SK-N-SH (cell line): ENCODE data around the gene MRPL41. TPM values are rescaled to one million over a fixed set of nuclear protein-coding genes. Genes with fewer than 3 reads are reported as not detected.

Source experiments
- CTCF ChIA-PET: fragments of 300-600, 350-600 bp; formaldehyde crosslinking; extraction: SDS; loops from one replicate; lab custom pipeline; 2021; lab: Yijun Ruan, JAX
- POLR2A ChIA-PET: fragments of 350-600 bp; sonication (Branson Sonifier 250); formaldehyde crosslinking; extraction: SDS; loops from one replicate; lab custom pipeline; 2020; ENCODE audit warnings: antibody characterized with exemption, inconsistent platforms; lab: Yijun Ruan, JAX
- DNase-seq: peaks from one replicate; pipeline ENCODE4 v3.0.0; 2012
- H2AFZ ChIP-seq: fragments of 200-600 bp; sonication (generic); 2 replicates; pipeline ENCODE4 v1.8.1; 2016; ENCODE audit warnings: antibody characterized with exemption, mild to moderate bottlenecking, low read depth
- H3F3A ChIP-seq: fragments of 200-600 bp; sonication (generic); replicated peaks from 2 replicates; pipeline ENCODE3; 2016; ENCODE audit warnings: antibody characterized with exemption, mild to moderate bottlenecking; ENCODE audit not compliant: insufficient read depth
- H3K27ac ChIP-seq, 2 experiments: fragments of 200-500 bp in 1 of 2; fragments of 200-600 bp in 1 of 2; sonication (Bioruptor generic) in 1 of 2; sonication (generic), shearing (Covaris generic) in 1 of 2; 2 replicates each; pipeline versions ENCODE4 v1.5.1 to v1.6.1; 2014 to 2016; ENCODE audit warnings: low read depth in 2 of 2, inconsistent platforms in 1 of 2, low read length in 1 of 2, mild to moderate bottlenecking in 1 of 2, mixed read lengths in 1 of 2
- H3K27me3 ChIP-seq: fragments of 200-600 bp; sonication (generic), shearing (Covaris generic); 2 replicates; pipeline ENCODE4 v1.6.1; 2016; ENCODE audit warnings: mixed run types; ENCODE audit not compliant: insufficient read depth
- H3K36me3 ChIP-seq, 2 experiments: fragments of 200-500 bp in 1 of 2; fragments of 200-600 bp in 1 of 2; sonication (Bioruptor generic) in 1 of 2; sonication (generic) in 1 of 2; replicated peaks in 1 of 2; 2 replicates each; pipeline versions ENCODE3 to v1.5.1; 2014 to 2016; ENCODE audit warnings: low read length in 1 of 2, mild to moderate bottlenecking in 1 of 2; ENCODE audit not compliant: insufficient read depth in 2 of 2, control insufficient read depth in 1 of 2
- H3K4me1 ChIP-seq, 2 experiments: fragments of 200-500 bp in 1 of 2; fragments of 200-600 bp in 1 of 2; sonication (Bioruptor generic) in 1 of 2; sonication (generic), shearing (Covaris generic) in 1 of 2; 2 replicates each; pipeline versions ENCODE4 v1.5.1 to v1.6.1; 2014 to 2016; ENCODE audit warnings: low read depth in 1 of 2, low read length in 1 of 2, mixed run types in 1 of 2; ENCODE audit not compliant: insufficient read depth in 2 of 2, control insufficient read depth in 1 of 2
- H3K4me2 ChIP-seq: fragments of 200-600 bp; sonication (generic), shearing (Covaris generic); 2 replicates; pipeline ENCODE4 v1.6.1; 2017; ENCODE audit warnings: mixed run types
- H3K4me3 ChIP-seq, 2 experiments: fragments of 200-500 bp in 1 of 2; fragments of 200-600 bp in 1 of 2; sonication (Bioruptor generic) in 1 of 2; sonication (generic), shearing (Covaris generic) in 1 of 2; 2 replicates each; pipeline versions ENCODE4 v1.5.1 to v1.8.1; 2014 to 2016; ENCODE audit warnings: low read depth in 2 of 2, inconsistent platforms in 1 of 2, low read length in 1 of 2, mild to moderate bottlenecking in 1 of 2, mixed read lengths in 1 of 2, moderate library complexity in 1 of 2
- H3K79me2 ChIP-seq: fragments of 200-600 bp; sonication (generic); 2 replicates; pipeline ENCODE4 v1.8.1; 2017; ENCODE audit warnings: mild to moderate bottlenecking; ENCODE audit not compliant: insufficient read depth
- H3K9ac ChIP-seq: fragments of 200-600 bp; sonication (generic); 2 replicates; pipeline ENCODE4 v1.6.1; 2017; ENCODE audit warnings: mixed run types
- H3K9me2 ChIP-seq: fragments of 200-600 bp; sonication (generic); 2 replicates; pipeline ENCODE4 v1.6.1; 2017; ENCODE audit warnings: mixed run types
- H3K9me3 ChIP-seq: fragments of 200-600 bp; sonication (generic); 2 replicates; pipeline ENCODE4 v1.6.1; 2017; ENCODE audit warnings: mixed run types, mild to moderate bottlenecking, moderate library complexity
- H4K20me1 ChIP-seq: fragments of 200-600 bp; sonication (generic); 2 replicates; pipeline ENCODE4 v1.6.1; 2017; ENCODE audit warnings: mild to moderate bottlenecking, mixed run types; ENCODE audit not compliant: insufficient read depth
- CHD2 ChIP-seq: fragments of 150-350 bp; IDR thresholded peaks from 2 replicates; pipeline ENCODE4 v1.6.1; 2018; ENCODE audit warnings: low read length; ENCODE audit not compliant: partially characterized antibody
- EZH2phosphoT487 ChIP-seq: fragments of 200-600 bp; sonication (generic); IDR thresholded peaks from 2 replicates; pipeline ENCODE4 v1.6.1; 2017; ENCODE audit warnings: low read depth, mixed run types, mild to moderate bottlenecking, antibody characterized with exemption, moderate library complexity, borderline replicate concordance
- FOXJ3 ChIP-seq: sonication (generic); formaldehyde crosslinking; IDR thresholded peaks from 2 replicates; pipeline ENCODE4 v1.5.1; 2020; ENCODE audit warnings: mild to moderate bottlenecking, missing genetic modification reagents
- JUND ChIP-seq: IDR thresholded peaks from 2 replicates; pipeline ENCODE4 v1.4.0; 2012
- RAD21 ChIP-seq: IDR thresholded peaks from 2 replicates; pipeline ENCODE4 v1.6.1; 2012; ENCODE audit warnings: mild to moderate bottlenecking, low read length
- RFX5 ChIP-seq: IDR thresholded peaks from 2 replicates; pipeline ENCODE4 v1.6.1; 2012; ENCODE audit warnings: mild to moderate bottlenecking, improper control_type of control experiment, low read length
- RXRA ChIP-seq: IDR thresholded peaks from 2 replicates; pipeline ENCODE4 v1.4.0; 2012; ENCODE audit warnings: low read depth, mild to moderate bottlenecking, borderline replicate concordance
- SIN3A ChIP-seq: IDR thresholded peaks from 2 replicates; pipeline ENCODE4 v1.6.1; 2012; ENCODE audit warnings: low read depth, mild to moderate bottlenecking, low read length, moderate library complexity, borderline replicate concordance
- TAF1 ChIP-seq: IDR thresholded peaks from 2 replicates; pipeline ENCODE4 v1.6.1; 2012; ENCODE audit warnings: low read depth, mild to moderate bottlenecking, low read length, moderate library complexity, borderline replicate concordance
- TEAD4 ChIP-seq: IDR thresholded peaks from 2 replicates; pipeline ENCODE4 v1.4.0; 2012; ENCODE audit warnings: mild to moderate bottlenecking, borderline replicate concordance; ENCODE audit not compliant: insufficient read depth
- YY1 ChIP-seq: IDR thresholded peaks from 2 replicates; pipeline ENCODE4 v1.4.0; 2012; ENCODE audit warnings: low read depth, mild to moderate bottlenecking
- WGBS: methylation state at CpG from one replicate; pipeline ENCODE4 v1.1.6; 2017; ENCODE audit warnings: low lambda C conversion rate; 5-methylcytosine and 5-hydroxymethylcytosine counted together
- polyA plus RNA-seq, 3 experiments: library from polyadenylated mRNA; depleted of rRNA; stranded (reverse); fragments of >200 nt; gene quantifications; 2 replicates each; pipeline ENCODE4 v1.2.3, GENCODE V29; 2012
- TF ChIP-seq, protein P1 (sequence below): IDR thresholded peaks from 2 replicates; pipeline ENCODE4 v1.4.0; 2012; ENCODE audit warnings: low read depth, borderline replicate concordance
- TF ChIP-seq, protein P2 (sequence below): IDR thresholded peaks from 2 replicates; pipeline ENCODE4 v1.4.0; 2012; ENCODE audit warnings: low read depth, borderline replicate concordance
- TF ChIP-seq, protein P3 (sequence below): IDR thresholded peaks from 2 replicates; pipeline ENCODE4; 2012
- TF ChIP-seq, protein P4 (sequence below): IDR thresholded peaks from 2 replicates; pipeline ENCODE4 v1.6.1; 2012; ENCODE audit warnings: mild to moderate bottlenecking, low read depth, low read length, moderate library complexity
- TF ChIP-seq, protein P5 (sequence below): fragments of 150-350 bp; IDR thresholded peaks from 2 replicates; pipeline ENCODE4 v1.6.1; 2016; ENCODE audit warnings: mild to moderate bottlenecking, low read depth, low read length
- TF ChIP-seq, protein P6 (sequence below): fragments of 150-350 bp; IDR thresholded peaks from 2 replicates; pipeline ENCODE4 v1.6.1; 2017; ENCODE audit warnings: antibody characterized with exemption, low read length, low read depth, borderline replicate concordance

MRPL41 gene
- polyA plus RNA-seq, 1 of the 3 experiments (the other 2 are of a cell fraction): 58.9 TPM

DNA sequence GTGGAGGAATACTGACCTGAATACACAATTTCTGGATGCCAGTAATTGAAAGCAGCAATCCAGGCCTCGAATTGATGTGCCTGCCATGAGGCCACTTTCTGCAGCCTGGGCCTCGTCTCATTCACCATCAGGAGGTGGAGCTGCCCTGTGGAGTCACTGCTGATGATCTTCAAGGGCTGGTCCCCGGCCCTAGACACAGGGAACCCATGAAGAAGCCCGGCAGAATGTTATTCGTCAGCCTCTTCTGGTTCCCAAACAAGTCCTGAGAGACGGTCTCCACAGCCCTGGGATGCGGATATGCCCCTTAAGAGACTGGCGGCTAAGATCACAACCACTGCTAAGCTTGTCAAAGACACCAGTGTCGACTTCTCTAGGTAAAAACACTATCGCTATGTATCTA lies 22.5 kb downstream of the MRPL41 start (continued):
- TF ChIP-seq, protein P1, sequence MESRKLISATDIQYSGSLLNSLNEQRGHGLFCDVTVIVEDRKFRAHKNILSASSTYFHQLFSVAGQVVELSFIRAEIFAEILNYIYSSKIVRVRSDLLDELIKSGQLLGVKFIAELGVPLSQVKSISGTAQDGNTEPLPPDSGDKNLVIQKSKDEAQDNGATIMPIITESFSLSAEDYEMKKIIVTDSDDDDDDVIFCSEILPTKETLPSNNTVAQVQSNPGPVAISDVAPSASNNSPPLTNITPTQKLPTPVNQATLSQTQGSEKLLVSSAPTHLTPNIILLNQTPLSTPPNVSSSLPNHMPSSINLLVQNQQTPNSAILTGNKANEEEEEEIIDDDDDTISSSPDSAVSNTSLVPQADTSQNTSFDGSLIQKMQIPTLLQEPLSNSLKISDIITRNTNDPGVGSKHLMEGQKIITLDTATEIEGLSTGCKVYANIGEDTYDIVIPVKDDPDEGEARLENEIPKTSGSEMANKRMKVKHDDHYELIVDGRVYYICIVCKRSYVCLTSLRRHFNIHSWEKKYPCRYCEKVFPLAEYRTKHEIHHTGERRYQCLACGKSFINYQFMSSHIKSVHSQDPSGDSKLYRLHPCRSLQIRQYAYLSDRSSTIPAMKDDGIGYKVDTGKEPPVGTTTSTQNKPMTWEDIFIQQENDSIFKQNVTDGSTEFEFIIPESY: no peak

DNA sequence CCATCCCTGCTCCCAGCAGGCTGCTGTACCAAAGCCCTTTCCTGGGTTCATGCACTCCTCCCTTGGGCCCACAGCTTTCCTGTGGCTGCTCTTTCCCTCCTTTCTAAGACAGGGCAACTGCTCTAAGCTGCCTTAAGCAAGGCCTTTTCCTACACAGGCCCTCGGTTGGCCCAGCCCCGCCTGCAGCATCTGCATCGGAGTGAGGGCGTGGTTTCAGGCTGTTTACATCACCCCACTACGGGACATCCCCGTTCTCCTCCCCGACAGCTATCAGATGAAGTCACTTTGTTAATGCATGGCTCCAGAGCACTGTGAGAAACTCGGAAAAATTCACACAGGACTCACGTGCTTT lies 23.7 kb downstream of the MRPL41 start:
- no peak for TF ChIP-seq EZH2phosphoT487
- TF ChIP-seq, protein P2, sequence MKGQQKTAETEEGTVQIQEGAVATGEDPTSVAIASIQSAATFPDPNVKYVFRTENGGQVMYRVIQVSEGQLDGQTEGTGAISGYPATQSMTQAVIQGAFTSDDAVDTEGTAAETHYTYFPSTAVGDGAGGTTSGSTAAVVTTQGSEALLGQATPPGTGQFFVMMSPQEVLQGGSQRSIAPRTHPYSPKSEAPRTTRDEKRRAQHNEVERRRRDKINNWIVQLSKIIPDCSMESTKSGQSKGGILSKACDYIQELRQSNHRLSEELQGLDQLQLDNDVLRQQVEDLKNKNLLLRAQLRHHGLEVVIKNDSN: no peak
- TF ChIP-seq, protein P3, sequence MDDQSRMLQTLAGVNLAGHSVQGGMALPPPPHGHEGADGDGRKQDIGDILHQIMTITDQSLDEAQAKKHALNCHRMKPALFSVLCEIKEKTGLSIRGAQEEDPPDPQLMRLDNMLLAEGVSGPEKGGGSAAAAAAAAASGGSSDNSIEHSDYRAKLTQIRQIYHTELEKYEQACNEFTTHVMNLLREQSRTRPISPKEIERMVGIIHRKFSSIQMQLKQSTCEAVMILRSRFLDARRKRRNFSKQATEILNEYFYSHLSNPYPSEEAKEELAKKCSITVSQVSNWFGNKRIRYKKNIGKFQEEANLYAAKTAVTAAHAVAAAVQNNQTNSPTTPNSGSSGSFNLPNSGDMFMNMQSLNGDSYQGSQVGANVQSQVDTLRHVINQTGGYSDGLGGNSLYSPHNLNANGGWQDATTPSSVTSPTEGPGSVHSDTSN: no peak
- TF ChIP-seq CHD2: no peak
- no peak for TF ChIP-seq TAF1
- TF ChIP-seq, protein P4, sequence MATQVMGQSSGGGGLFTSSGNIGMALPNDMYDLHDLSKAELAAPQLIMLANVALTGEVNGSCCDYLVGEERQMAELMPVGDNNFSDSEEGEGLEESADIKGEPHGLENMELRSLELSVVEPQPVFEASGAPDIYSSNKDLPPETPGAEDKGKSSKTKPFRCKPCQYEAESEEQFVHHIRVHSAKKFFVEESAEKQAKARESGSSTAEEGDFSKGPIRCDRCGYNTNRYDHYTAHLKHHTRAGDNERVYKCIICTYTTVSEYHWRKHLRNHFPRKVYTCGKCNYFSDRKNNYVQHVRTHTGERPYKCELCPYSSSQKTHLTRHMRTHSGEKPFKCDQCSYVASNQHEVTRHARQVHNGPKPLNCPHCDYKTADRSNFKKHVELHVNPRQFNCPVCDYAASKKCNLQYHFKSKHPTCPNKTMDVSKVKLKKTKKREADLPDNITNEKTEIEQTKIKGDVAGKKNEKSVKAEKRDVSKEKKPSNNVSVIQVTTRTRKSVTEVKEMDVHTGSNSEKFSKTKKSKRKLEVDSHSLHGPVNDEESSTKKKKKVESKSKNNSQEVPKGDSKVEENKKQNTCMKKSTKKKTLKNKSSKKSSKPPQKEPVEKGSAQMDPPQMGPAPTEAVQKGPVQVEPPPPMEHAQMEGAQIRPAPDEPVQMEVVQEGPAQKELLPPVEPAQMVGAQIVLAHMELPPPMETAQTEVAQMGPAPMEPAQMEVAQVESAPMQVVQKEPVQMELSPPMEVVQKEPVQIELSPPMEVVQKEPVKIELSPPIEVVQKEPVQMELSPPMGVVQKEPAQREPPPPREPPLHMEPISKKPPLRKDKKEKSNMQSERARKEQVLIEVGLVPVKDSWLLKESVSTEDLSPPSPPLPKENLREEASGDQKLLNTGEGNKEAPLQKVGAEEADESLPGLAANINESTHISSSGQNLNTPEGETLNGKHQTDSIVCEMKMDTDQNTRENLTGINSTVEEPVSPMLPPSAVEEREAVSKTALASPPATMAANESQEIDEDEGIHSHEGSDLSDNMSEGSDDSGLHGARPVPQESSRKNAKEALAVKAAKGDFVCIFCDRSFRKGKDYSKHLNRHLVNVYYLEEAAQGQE: no peak
- TF ChIP-seq, protein P5, sequence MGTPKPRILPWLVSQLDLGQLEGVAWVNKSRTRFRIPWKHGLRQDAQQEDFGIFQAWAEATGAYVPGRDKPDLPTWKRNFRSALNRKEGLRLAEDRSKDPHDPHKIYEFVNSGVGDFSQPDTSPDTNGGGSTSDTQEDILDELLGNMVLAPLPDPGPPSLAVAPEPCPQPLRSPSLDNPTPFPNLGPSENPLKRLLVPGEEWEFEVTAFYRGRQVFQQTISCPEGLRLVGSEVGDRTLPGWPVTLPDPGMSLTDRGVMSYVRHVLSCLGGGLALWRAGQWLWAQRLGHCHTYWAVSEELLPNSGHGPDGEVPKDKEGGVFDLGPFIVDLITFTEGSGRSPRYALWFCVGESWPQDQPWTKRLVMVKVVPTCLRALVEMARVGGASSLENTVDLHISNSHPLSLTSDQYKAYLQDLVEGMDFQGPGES: no peak
- no peak for TF ChIP-seq RAD21
- no peak for TF ChIP-seq YY1
- no peak for TF ChIP-seq TEAD4
- no peak for TF ChIP-seq SIN3A
- no peak for TF ChIP-seq FOXJ3 (CRISPR knock-in tag)
- TF ChIP-seq, protein P1: no peak
- TF ChIP-seq RXRA: no peak
- no peak for TF ChIP-seq RFX5
- TF ChIP-seq, protein P6, sequence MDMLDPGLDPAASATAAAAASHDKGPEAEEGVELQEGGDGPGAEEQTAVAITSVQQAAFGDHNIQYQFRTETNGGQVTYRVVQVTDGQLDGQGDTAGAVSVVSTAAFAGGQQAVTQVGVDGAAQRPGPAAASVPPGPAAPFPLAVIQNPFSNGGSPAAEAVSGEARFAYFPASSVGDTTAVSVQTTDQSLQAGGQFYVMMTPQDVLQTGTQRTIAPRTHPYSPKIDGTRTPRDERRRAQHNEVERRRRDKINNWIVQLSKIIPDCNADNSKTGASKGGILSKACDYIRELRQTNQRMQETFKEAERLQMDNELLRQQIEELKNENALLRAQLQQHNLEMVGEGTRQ: no peak
- no peak for TF ChIP-seq JUND
- Histone ChIP-seq H4K20me1 (0 out of 2 replicates have a peak, but pooled peaks cover 7% of the 10 kb centered on the region), H2AFZ (no peak overlapping the region), H3K79me2 (peaks cover 58% of the 10 kb centered on the region), H3F3A (peaks cover 3% of the 10 kb centered on the region), H3K36me3 (peaks cover 26 to 35% of the 10 kb centered on the region in 2 experiments), H3K27ac (no peak overlapping the region), H3K4me3 (no peak overlapping the region), H3K4me2 (no peak overlapping the region), H3K9me3 (no peaks in the 10 kb centered on the region), H3K9me2 (no peaks in the 10 kb centered on the region), H3K9ac (no peak overlapping the region), H3K27me3 (no peaks in the 10 kb centered on the region), H3K4me1 (peaks cover 6 to 14% of the 10 kb centered on the region in 2 experiments; a peak in 3 of 4 replicates)
- WGBS: 85% methylated on average over 9 of the region's 9 CpGs
- ChIA-PET CTCF (no interaction called here), POLR2A (no interaction called here)
- DNase-seq: no peak
